ENCODE data around the gene CENPK.
"Not testable (repeated sequence)": the region's sequence is repeated elsewhere in the genome, so short reads cannot be mapped to it uniquely, and the experiment has no call there.

Gene CENPK

GRCh38 chr5:65562731-65563701 is at the start of gene CENPK, which contains the start of gene PPWD1:
Gene CENPK, minus strand, starts transcription at chr5:65563168. Its CDS starts 8,261 bp downstream, at chr5:65554907.
Gene PPWD1, plus strand, starts transcription at chr5:65563296. Its CDS starts 15 bp downstream, at chr5:65563311.
- DNase-seq, result peak; percentile 88

- DNase-seq, result no peak
Observed at GRCh38 chr5:65612298-65612907, 49.4 kb upstream of the CENPK start.

DNA sequence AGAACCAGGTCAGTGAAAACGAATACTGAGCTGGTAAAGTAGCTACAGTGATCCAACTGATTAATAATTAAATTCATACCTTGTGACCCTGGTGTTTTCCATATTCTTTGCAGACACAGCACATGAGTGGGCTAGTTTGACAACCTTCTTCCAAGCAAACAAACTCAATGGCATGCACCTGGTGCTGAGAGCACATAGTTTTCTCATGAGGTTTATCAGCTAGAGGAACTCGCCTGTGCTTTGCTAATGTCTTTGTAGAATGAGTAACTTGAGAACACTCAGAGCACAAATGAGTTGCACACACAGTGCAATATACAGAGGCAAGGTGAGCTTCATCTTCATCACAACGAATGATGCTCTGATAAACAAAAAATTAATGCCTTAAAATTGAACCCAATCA is 48.6 kb upstream of the CENPK start:
- DNase-seq, result no peak

DNA sequence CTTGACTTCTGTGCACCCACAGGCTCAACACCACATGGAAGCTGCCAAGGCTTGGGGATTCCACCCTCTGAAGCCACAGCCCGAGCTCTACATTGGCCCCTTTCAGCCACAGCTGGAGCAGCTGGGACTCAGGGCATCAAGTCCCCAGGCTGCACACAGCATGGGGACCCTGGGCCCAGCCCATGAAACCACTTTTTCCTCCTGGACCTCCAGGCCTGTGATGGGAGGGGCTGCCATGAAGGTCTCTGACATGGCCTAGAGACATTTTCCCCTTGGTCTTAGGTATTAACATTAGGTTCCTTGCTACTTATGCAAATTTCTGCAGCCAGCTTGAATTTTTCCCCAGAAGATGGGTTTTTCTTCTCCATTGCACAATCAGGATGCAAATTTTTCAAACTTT is 38.8 kb upstream of the CENPK start:
- DNase-seq, result not testable (repeated sequence)

- no peak for DNase-seq
Observed at GRCh38 chr5:65588694-65589093, 25.7 kb upstream of the CENPK start.

DNA sequence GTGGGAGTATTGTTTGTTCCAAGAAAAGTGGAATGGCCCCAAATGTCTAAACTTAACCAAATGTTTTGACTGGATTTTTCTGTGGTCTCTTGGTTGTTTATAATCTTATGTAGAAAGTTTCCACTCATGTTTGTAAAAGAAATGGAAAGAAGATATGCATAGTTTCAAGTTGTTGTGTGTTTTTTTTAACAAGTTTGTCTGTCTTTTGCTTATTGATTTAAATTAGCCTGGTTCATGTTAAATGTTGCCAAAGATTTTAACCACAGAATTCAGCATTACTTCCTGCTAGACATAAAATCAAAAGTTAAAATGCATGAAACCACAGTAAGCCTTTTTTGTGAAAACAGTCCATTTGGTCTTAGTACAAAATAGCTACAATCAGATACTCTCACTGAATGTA is 14.2 kb upstream of the CENPK start:
- no peak for DNase-seq

GRCh38 chr5:65570598-65571226 is 7.7 kb upstream of the CENPK start:
- no peak for DNase-seq

DNA sequence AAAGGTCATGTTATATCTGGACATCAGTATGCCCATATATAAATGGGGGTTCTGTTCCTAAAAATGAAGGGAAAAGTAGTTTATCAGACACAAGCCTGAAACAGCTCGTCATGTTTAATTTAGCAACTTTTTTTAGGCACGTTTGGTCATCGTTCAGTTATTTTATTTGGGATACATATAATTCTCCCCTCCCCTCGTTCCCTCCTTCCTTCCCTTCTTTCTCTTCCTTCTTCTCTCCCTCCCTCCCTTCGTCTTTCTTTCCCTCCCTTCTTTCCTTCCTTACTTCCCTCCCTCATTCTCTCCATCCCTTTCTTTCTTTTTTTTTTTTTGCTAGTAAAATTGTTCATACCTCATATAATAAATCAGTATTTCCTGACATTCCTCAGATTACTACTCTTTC is 3.5 kb upstream of the CENPK start:
- DNase-seq, result no peak

DNA sequence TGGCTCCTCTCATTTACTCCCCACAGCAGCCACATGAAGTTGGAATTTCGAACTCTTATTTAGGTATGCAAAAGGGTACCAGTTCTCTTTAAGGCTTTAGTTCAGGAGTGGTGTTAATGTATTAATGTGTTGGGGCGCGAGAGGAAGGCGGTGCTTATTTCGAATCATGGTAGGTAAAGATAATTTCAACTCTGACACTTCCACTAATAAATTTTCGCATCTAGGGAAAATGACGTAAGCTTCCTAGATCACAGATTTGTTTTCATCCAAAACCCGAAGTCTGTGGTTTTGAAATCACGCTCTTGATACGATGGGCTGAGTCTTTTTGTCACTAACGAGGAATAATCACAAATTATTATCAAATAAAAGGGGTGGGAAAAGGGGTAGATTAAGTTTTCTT is 809 bp upstream of the CENPK start:
- no peak for DNase-seq

- no peak for DNase-seq
Observed at GRCh38 chr5:65556718-65557117, 6.2 kb downstream of the CENPK start.

DNA sequence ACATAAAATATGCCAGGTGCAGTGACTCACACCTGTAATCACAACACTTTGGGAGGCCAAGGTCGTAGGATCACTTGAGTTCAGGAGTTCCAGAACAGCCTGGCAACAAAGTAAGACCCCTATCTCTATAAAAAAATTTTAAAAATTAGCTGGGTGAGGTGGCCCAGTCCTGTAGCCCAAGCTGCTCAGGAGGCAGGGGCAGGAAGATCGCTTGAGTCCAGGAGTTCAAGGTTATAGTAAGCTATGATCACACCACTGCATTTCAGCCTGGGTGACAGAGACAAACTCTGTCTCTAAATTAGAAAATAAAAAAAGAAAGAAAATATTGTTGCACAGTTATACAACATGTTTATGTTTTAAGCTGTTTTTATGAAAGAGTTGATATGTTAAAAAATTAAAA is 6.8 kb downstream of the CENPK start:
- no peak for DNase-seq

DNA sequence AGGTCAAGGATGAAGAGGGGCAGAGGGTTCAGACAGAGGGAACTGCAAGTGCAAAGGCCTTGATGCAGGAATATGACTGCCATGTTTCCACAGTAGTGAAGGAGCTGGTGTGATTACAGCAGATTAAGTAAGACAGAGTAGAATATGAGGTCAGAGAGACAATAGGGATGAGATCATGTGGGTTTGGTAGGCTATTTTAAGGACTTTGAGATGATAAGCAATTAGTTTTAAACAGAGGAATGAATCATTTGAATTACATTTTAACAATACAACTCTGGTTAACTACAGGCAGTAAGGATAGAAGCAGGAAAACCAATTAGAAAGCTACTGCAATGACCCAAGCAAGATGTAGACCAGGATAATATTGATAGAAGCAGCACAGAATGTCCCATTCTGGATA is 7.7 kb downstream of the CENPK start:
- no peak for DNase-seq

GRCh38 chr5:65553941-65554340 is 9.0 kb downstream of the CENPK start:
- no peak for DNase-seq

- no peak for DNase-seq
Observed at GRCh38 chr5:65548281-65548680, 14.7 kb downstream of the CENPK start.

DNA sequence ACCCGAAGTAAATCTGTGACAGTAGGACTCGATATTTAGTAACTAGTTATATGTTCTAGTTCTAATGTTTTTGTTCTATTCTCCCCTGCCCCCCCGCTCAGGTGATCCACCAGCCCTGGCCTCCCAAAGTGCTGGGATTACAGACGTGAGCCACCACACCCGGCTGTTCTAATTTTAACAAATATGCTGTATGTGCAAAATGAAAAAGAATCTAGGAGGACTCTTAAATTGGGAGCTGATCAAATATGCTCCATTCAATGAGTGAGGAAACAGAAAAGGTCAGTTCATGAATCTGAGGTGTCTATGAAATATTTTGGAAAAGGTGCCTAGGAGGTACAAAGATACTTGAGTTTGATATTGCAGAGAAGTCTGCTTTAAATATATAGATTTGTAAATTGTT is 16.8 kb downstream of the CENPK start:
- DNase-seq, result no peak

DNA sequence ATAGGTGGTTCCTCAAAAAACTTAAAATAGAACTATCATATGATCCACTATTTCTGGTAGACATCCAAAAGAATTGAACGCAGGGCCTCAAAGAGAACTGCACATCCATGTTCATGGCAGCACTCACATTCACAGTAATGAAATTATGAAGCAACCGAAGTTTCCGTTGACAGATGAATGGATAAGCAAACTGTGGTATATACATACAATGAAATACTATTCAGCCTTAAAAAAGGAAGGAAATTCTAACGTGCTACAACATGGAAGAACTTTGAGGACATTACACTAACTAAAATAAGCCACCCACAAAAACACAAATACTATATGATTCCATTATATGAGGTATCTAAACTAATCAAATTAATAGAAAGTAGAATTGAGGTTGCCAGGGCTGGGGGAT is 18.5 kb downstream of the CENPK start:
- DNase-seq, result no peak

- DNase-seq, result no peak
Observed at GRCh38 chr5:65539827-65540226, 23.1 kb downstream of the CENPK start.

DNA sequence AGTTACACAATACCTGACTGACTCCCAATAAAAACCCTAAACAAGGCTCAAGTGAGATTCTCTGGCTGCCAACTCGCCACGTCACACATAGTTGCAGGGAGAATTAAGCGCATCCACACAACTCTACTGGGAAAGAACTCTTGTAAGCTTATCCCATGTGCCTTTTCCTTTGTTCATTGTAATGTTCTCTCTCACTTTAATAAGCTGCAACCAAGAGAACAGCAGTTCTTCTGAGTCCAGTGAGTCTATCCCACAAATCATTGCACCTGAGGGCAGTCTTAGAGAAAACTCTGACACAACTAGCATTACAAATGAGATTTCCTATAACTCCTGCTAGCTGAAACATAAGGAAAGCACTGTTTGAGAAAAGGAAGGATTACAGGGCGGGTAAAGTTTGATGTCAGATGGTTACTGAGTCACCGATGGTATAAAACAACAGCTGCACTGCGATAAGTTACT is 27.4 kb downstream of the CENPK start:
- no peak for DNase-seq

- no peak for DNase-seq
Observed at GRCh38 chr5:65530904-65531303, 32.1 kb downstream of the CENPK start.

GRCh38 chr5:65525726-65526125 is 37.2 kb downstream of the CENPK start:
- DNase-seq, result no peak

GRCh38 chr5:65512170-65512937 is 50.6 kb downstream of the CENPK start:
- DNase-seq, result no peak

- no peak for DNase-seq
Observed at GRCh38 chr5:65508978-65509377, 54.0 kb downstream of the CENPK start.

GRCh38 chr5:65506961-65507360 is 56.0 kb downstream of the CENPK start:
- no peak for DNase-seq

All from NCI-H1105 (cell line).